HG03139 (cell line): ENCODE data around the gene SLC24A4.

Experiments
- ATAC-seq: cut with Tn5 transposase; IDR thresholded peaks from one replicate; pipeline ENCODE4 v1.9.1; 2021; ENCODE audit not compliant: unreplicated experiment

The SLC24A4 gene

DNA sequence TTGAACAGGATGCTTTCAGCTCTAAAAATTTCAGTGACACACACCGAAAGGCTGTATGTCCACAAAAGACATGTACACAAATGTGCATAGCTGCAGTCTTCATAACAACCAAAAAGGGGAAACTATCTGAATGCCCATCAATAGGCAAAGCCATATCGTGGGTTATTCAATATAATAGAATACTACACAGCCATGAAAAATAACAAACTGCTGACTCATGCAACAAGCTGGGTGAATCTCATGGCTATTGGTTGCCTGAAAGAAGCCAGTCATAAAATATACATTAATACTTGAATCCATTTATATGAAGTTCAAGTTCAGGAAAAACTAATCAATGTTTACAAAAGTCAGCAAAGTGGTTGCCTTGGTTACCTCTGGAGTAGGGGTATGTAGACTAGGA lies 132.3 kb downstream of the SLC24A4 start:
- ATAC-seq, result no peak

DNA sequence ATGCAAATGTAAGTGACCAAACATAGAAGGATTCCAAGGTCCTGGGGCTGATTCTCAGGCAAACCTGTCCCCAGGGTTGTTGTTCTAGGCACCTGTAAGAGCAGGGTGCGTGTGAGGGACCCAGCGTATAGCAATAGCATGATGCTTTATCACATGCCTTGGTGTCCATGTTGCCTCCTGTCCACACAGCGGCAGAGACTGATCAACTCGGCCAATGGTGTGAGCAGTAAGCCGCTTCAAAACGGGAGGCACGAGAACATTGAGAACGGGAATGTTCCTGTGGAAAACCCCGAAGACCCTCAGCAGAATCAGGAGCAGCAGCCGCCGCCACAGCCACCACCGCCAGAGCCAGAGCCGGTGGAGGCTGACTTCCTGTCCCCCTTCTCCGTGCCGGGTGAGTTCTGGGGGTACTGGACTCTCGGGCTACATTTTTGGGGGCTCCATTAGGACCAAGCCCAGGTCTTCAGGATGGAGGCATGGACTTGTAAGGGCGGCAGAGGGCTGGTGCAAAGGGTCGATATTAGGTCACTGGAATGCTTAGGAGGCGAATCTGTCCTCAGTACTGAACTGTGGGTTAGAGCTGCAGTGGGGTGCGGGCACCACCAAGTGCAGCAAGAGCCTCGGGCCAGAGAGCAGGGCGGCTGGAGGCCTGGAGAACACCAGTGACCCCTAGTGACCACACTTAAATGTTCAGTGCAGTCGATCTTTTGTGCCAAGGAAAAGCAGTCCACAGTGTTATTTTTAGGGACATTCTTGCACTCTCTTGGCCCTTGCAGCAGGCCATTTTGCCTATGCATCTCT lies 133.4 kb downstream of the SLC24A4 start:
- ATAC-seq, result no peak

DNA sequence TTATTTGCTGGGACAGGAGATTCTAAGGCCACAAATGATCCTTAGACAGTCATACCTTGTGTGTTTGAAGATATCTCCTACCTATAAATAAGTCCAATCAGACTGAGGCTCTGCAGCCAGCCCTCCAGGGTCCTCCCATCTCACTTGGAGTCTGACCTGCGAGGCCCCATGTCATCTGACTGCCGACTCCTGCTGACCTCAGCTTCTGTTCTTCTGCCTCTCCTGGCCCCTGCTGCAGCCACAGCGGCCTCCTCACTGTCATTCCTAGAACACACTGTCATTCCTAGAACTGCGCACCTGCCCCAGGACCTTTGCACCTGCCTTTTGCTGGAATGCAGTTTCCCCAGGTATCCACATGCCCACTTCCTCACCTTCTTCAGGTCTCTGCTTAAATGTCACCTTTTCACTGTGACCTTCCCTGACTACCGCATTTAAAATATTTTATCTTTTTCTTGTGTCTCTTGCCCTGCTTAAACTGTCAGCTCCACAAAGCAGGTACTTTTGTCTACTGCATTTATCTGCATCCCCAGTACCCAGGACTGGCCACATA lies 134.1 kb downstream of the SLC24A4 start:
- ATAC-seq, result no peak

DNA sequence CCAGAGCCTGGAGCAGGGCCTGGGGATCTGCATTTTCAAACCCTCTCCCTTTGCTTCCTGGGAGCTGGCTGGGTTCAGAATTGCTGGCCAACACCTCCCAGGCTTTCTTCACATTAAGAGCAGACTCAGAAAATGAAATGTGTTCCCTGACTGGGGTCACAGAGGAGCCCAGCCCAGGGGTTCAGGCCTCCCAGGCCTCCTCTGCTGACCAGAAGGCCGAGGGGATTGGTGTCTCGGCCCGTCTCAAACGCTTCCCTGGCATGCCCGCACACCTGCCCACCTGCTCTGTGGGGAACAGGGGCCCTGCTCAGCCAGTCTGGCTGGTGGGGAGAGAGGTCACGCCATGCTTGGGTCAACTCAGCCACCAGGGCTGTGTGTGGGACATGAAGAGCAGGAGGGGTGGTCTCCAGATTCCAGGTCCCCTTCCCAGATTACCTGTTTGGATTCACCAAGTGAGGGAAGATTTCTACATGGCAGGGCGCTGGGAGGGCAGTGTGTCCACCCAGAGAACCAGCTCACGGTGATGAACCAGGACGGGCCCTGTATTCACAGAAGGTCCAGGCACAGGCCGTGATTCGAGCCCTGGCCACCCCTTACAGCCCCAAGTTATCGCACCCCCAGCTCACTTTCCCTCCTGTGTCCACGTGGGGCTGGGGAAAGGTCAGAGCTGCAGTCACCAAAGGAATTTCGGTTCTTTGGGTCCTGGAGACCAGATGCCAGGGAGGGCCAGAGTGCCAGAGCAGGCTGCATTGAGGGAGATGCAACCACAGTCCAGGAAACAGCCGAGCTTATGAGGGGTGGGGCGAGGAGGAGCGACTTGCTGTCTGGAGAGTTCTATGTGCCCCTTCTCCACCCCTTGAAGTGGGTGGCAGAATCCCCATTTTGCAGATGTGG lies 135.4 kb downstream of the SLC24A4 start:
- no peak for ATAC-seq

DNA sequence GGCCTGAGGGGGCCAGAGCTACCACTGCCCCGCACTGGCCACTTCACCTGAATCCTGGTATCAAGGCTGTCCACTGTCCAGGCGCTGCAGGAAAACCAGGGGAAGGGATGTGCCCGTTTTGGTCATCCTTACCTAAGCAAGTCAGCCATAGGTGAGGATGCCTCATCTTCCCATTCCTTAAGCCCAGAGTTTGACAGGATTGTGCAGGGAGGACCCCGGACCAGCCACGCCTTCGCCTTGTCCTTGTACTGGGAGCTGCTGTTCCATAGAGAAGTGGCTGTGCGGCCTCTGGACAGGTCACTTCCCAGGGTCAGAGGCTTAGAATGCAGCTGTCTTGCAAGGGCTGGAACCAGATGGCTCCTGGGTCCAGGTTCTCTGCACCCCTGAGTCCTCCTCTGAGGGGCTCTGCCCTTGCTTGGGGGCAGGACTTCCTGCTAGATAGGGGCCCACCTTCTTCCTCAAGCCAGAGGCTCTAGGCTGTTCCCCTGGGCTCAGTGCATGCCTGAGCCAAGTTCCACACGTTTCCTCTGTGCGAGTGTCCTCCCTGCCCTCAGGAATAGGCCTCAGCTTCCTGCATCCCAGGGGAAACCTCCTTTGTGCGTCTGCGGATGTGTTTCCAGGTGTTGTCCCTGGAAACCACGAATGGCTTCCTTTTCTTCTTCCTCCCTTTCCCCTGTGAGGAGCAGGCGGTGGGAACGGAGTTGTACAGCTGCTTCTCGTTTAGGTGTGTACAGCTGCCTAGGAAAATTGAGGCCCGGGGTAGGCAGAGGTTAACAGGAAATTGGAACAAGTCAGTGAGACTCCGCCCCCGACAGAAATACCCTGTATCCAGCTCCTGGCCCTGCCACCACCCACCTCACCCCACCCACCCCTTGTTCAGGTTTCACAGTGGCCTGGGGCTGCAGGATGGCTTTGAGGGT lies 136.3 kb downstream of the SLC24A4 start:
- no peak for ATAC-seq

DNA sequence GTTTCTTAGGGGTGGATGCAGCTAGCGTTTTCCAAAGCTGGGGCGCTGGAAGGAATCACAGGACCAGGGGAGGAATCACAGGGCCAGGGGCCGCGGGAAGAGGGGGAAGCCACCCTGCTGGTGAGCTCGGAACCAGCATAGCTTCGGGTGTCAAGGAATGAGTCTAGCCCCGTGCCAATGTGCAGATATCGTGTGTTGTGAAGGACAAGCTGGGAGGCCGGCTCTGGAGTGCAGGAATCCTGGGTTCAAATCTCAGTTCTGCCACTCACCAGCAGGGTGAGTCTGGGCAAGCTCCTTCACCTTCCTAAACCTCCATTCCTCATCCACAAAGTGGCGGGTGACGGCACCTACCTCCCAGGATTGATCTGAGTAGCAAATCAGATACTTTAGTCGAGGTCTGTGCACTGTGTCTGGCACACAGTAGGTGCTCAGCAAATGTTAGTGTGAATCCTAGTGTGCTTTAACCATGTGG lies 137.0 kb downstream of the SLC24A4 start:
- ATAC-seq, result no peak

DNA sequence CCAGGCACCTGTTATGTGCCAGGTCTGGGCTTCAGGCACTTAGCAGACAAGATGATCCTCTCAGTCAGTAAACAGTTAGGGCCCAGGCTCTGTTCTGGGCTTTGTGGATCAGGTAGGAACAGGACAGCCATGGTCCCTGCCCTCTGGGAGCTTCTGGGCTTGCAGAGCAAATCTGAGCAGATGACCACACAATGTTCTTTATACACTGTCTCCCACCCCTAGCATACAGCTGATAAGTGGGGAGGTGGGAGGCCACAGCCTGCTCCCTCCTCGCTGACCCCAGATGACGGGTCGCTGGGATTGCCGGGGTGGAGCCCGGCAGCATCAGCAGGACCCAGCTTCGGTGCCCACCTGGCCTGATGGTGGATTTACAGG lies 137.6 kb downstream of the SLC24A4 start:
- ATAC-seq, result no peak

DNA sequence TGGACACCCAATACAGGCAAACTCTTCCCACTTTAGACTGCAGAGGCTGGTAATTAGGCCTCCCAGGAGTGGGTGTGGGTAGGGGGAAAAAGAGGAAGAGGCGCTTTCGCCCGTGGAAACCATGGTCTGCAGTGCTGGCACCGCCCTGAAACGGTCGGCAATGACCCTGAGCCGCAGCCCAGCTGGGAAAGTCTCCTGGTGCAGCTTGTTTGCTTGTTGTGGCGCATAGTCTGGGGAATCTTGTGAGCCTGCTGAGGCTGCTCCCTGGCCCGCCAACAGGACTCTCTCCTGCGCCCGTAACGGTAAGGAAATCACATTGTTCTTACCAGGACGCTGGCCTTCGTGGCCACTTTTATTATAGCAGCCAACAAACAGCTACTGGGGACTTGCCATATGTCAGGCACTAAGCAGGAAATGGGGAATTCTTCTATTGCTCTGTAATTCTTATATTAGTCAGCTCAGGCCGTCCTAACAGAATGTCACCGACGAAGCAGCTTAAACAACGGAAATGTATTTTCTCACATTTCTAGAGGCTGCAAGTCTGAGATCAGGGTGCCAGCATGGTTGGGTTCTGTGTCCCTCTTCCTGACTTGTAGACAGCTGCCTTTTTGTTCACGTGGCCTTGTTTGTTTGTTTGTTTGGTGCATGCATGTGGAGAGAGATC lies 138.1 kb downstream of the SLC24A4 start:
- peak; percentile 53 for ATAC-seq

DNA sequence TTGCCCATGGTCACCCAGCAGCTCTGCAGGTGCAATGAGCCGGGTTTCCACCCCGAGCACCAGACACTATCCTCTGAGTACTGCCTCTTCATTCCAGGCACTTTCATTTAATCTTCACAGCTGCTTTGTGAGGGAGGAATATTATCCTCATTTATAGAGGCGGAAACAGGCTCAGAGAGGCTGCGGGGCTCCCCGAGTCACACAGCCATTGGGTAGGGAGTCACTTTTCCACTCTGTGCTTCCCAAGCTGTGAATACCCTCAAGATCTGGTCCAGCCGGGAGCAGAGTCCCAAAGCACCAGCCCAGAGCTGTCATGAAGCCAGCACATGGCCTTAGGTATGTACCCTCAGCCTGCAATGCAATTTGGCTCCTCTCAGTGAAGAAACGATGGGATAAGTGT lies 138.9 kb downstream of the SLC24A4 start:
- no peak for ATAC-seq

DNA sequence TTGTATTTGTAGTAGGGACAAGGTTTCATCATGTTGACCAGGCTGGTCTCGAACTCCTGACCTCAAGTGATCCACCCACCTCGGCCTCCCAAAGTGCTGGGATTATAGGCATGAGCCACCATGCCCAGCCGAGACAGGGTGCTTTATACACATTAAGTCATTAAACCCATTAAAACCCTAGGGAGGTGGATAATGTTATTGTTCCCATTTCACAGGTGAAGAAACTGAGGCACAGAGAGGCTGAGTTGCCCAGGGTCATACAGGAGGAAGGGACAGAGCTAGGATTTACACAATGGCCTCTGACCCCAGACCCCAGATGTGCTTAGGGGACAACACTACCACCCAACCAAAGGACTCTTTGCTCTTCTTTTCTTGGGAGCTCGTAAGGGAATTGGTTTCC lies 139.6 kb downstream of the SLC24A4 start:
- ATAC-seq, result no peak

DNA sequence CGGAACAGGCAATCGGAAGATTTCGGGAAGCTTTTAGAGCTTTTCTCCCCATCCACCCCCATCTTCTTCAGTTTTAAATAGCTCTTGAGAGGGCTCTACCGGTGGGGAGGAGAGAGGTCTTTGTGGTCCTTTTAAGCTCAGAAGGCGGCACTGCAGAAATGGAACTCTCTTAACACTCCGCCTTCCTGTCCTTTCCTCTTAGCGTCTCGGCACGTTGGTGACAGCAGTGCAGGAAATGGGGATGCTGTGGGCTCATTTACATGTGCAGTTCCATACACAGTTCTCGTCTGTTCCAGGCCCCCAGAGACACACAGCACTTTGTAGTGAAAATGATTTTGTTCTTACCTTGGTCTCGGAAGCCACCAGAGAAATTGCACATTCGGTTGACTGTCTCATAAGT lies 140.2 kb downstream of the SLC24A4 start:
- ATAC-seq, result no peak

DNA sequence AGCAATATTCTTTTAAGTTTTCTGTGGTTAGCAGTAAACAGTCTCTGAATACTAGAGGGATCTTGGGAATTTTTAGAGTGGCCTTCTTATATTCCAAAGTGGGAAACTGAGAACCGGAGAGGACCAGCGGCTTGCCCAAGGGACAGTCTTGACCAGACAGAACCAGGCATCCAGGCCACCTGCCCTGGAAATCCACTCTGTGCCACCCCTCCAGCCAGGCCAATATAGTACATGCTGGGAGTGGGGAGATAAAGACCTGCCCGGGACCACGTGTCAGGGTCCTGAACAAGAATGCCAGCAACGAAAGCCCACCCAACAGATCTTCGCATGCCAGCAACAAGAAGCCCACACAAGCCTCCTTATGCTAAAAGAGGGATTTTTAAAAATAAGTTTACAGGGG lies 141.2 kb downstream of the SLC24A4 start:
- no peak for ATAC-seq

DNA sequence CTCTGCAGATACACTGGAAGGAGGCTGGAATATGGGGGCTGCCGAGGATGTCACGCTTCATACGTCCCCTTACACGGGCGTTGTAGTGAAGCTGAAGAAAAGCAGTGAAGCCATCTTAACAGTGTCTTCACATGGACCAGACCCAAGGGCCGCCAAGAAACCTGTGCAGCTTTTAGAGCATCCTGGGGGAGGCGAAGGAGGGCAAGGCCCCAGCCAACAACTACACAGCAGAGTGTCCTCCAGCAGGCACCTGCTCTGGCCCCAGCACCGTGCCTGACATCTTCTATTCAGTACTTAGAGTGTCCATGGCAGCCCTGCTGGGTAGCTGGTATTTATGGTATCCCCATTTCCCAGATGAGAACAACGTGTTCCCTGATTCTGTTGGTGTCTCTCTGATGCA lies 141.8 kb downstream of the SLC24A4 start:
- ATAC-seq, result no peak

DNA sequence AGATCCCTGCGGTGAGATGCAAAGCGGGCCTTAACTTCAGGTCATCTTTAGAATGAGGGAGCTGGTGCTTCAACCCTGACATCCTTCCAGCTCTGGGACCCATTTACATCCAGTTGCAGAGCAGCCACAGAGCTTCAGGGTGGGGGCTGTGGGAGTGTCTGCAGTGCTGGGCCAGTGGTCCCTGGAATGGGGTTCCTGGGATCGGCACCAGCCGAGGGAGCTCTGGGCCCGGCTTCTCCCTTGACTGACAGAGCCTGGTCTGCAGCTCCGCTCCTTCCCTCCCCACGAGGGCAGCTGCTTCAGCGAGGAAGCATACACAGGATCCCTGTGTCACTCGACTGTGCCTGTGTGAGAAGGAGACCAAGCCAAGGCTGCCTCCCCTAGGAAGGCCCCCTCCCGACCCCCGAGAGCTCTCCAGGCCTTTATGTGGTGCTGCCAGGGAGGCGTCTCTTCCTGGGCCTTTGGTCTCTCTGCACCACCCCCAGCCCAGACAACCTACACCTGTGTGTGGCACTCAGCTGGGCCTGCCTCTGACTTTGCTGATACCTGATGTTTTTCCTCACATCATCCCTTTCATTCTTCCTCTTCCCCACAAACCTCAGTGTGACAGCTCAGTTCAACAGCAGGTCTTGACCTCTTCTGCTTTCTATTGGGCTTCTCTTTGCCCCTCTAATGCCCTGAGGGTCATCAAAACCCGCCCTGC lies 142.5 kb downstream of the SLC24A4 start:
- ATAC-seq, result no peak

DNA sequence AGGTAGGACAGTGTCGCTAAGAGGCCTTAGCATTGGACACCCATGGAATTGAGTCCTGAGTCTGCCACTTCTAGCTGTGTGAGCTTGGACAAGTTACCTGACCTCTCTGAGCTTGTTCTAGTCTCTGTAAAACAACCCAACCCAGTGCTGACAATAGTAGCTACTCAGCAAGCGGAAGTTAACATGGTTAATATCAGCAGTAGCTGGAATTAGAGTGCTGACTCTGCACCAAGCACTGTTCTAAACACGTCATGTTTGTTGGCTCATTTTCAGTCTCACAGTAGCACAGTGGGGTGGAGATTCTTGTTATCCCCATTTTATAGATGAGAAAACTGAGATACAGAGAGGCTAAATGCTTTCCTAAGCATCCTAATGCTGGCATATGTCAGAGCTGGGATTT lies 143.1 kb downstream of the SLC24A4 start:
- no peak for ATAC-seq

DNA sequence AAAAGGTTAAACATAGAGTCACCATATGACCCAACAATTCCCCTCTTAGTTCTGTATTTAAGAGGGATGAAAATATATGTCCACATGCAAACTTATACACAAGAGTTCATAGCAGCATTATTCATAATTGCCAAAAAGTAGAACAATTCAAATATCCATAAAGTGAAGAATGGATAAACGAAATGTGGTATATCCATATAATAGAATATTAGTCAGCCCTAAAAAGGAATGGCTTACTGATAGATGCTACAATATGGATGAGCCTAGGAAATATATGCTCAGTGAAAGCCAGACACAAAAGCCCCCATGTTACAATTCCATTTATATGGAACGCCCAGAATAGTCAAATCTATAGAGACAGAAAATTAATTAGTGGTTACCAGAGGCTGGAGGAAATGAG lies 146.6 kb downstream of the SLC24A4 start:
- ATAC-seq, result no peak

DNA sequence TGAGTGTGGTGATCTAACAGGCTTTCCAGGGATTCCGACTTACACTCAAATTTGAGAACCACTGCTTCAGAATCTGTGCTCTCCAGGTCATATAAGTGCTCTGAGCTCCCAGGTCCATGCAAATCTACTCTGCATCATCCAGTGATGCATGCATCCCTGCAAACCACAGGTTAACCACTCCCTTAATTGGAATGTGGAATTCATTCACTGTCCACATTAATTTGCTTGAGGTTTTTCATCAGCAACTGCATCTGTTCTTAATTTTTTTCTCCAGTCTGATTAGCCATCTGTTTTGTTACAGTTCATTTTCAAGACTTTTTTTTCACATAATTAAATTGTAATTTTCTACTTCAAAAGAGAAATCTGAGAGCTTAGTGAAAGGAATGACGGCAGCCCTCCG lies 147.2 kb downstream of the SLC24A4 start:
- no peak for ATAC-seq

DNA sequence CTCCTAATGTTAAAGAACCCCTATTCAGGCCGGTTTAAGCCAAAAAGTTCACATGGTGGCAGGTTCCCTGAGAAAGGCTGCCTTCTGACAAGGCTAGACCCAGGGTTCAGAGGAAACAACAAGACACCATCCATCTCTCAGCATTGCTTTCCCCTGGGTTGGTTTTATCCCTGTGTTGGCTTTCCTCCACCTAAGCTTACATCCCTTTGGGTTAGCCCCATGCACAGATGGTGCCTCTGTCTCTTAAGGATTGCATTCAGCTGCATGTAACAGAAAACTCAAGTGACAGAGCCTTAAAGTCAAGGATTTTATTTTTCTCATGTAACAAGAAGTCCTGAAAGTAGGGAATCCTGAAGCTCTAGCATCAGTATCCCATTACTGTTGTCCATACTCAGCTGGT lies 147.8 kb downstream of the SLC24A4 start:
- ATAC-seq, result no peak

DNA sequence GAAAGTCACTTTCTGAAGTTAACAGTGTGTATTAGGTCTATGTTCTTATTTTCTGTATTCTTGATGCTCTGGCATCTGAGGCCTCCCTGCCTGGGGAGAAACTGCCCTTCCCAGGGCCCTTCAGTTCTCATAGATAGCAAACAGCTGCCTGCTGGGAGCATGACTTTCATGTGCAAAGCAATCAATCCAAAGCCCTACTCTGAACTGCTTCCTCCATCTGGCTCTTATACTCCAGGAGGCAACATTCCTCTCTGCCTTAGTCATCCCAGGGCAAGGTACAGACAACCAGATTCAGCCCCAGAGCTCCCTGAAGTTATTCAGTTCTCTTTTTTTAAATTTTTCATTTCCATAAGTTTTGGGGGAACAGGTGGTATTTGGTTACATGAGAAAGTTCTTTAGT lies 149.0 kb downstream of the SLC24A4 start:
- no peak for ATAC-seq

DNA sequence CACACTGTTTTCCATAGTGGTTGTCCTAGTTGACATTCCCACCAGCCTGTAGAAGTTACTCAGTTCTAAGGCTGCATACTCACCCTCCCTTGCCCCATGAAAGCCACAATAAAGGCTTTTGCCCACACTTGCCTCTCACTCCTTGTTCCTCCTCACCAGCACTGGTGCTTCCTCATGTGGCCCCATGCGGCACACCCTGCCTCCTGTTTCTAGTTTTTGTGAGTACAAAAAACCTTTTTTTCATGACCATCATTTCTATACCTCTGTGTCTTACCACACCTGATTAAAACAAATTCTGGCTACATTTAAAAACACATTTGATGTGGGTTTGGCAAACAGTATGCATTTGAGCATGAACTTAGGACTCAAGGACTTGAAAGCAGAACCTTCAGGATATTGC lies 149.9 kb downstream of the SLC24A4 start:
- ATAC-seq, result no peak
